Pancreas (tissue), 10 donors: Measurements from ENCODE around the gene POLR3F. TPM values are rescaled to one million over a fixed set of nuclear protein-coding genes. Genes with fewer than 3 reads are reported as not detected.
"Not testable (repeated sequence)": the region's sequence is repeated elsewhere in the genome, so short reads cannot be mapped to it uniquely, and the experiment has no call there.

ENCODE experiments used
- ATAC-seq, 4 donors: fragments of 200-7000 bp; cut with Tn5 transposase; one replicate each; pipeline versions ENCODE4 v1.8.0 to v1.9.1; 2020; ENCODE audit warnings: mild to moderate bottlenecking in 4 of 4, moderate library complexity in 4 of 4
- DNase-seq, 6 donors: peaks; one replicate each; pipeline ENCODE4 v3.0.0-alpha.2; 2020
- FAIRE-seq: peaks from 2 replicates; lab custom pipeline; 2012; peaks lifted over from hg19 to GRCh38; lab: Jason Lieb, UNC
- H3K27ac ChIP-seq, 4 donors: fragments of 200-600 bp; sonication (generic); 1 replicate in 3 of 4; 2 replicates in 1 of 4; pipeline versions ENCODE4 v1.5.0 to v1.8.0; 2020
- H3K27me3 ChIP-seq, 4 donors: fragments of 200-600 bp; one replicate each; pipeline ENCODE4 v1.8.0; 2021
- H3K36me3 ChIP-seq, 3 donors: fragments of 200-600 bp; sonication (generic) in 1 of 3; one replicate each; pipeline versions ENCODE4 v1.5.0 to v1.8.0; 2020 to 2021
- H3K4me1 ChIP-seq, 3 donors: fragments of 200-600 bp; one replicate each; pipeline ENCODE4 v1.8.0; 2021
- H3K4me3 ChIP-seq, 4 donors: fragments of 200-600 bp; sonication (generic) in 2 of 4; one replicate each; pipeline versions ENCODE4 v1.5.0 to v1.8.0; 2020 to 2021
- H3K9me3 ChIP-seq, 4 donors: fragments of 200-600 bp; one replicate each; pipeline ENCODE4 v1.8.0; 2021
- CTCF ChIP-seq, 4 donors: fragments of 200-600 bp; sonication (generic) in 3 of 4; IDR thresholded peaks; one replicate each; pipeline versions ENCODE4 v1.5.0 to v1.8.0; 2021; ENCODE audit warnings: antibody characterized with exemption in 4 of 4
- WGBS, 2 donors: extraction: QIAGEN DNeasy Blood & Tissue Kit; methylation state at CpG; one replicate each; pipeline ENCODE4 v1.1.7; 2013; 5-methylcytosine and 5-hydroxymethylcytosine counted together
- intact Hi-C, 3 donors: fragments of 100-400 bp; cut with DNase I; formaldehyde crosslinking; loops; one replicate each; pipeline versions ENCODE4 v1.11.1 to v1.14.2; 2022
- polyA plus RNA-seq, 2 donors: library from polyadenylated mRNA; stranded (reverse); fragments of 200-250 nt; gene quantifications; one replicate each; pipeline ENCODE4 v1.2.3, GENCODE V29; 2013
- total RNA-seq, 6 donors: library from RNA; stranded (reverse); fragmentation: NEBNext Ultra II Directional in 4 of 6; extraction: Animal tissue kit (Norgen Biotek cat#: 25700) in 4 of 6; gene quantifications; one replicate each; pipeline versions ENCODE4 v1.2.1 to v1.2.4, GENCODE V29; 2021 to 2023
- donor health status: healthy with polysubstance abuse.
- donor health status: DM: no; HTN: no; CAD: no; lungs with moderate emphysema.
- donor health status: DM: no; HTN: no; CAD: no.
- donor health status: control.
- donor health status: control.
- donor health status: Bipolar disorder and iron deficiency.
- donor health status: DM: yes; HTN: yes; CAD: no.
- donor health status: DM: no; HTN: no; CAD: no.
- donor health status: DM: no; HTN: no; CAD: no.
- donor health status: DM: yes; HTN: yes; CAD: no.

Gene POLR3F
- total and polyA plus RNA-seq, 8 donors, result 3.3 to 8.6 (median 4.0) TPM

- H3K36me3 ChIP-seq, result peaks cover 11 to 36% (median 12%) of the 10 kb centered on the region in 3 donors
- no peak for FAIRE-seq
- intact Hi-C loops, result no loop called here
- no peak for ATAC-seq
- H3K9me3 ChIP-seq, result no peaks in the 10 kb centered on the region
- no peak overlapping the region for H3K4me3 ChIP-seq
- H3K27me3 ChIP-seq, result no peaks in the 10 kb centered on the region
- peaks cover 5 to 27% (median 15%) of the 10 kb centered on the region in 3 donors for H3K4me1 ChIP-seq
- TF ChIP-seq CTCF (IDR thresholded peaks at IDR 0.05), result no peak
- no peak for DNase-seq
- 85 to 92% methylated on average over 7 of the region's 7 CpGs for WGBS, 2 donors
- H3K27ac ChIP-seq, result no peak overlapping the region
Observed at GRCh38 chr20:18513208-18513607, 46.0 kb downstream of the POLR3F start.

DNA sequence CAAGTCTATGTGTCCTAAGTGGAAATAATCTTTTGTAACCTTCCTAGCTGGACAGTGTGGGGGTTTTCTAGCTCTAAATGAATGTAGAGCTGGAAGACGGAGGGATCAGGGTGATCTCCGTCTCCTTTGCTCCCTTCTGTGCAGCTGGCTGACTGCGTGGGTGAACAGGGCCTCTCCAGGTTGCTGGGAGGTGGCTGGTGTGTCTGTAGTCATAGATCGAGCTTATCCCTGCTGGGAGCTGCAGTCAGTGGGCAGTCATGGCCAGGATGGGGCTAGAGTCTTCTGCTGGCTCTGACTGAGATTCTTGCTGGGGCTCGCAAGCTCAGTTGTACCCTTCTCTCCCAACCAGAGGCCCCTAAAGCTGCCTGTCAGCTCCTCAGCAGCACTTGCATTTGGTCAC lies 46.9 kb downstream of the POLR3F start:
- intact Hi-C loops, result no loop called here
- peak in 1 of 4 donors; percentile 25 for ATAC-seq
- Histone ChIP-seq H3K4me1 (peaks cover 5 to 21% (median 15%) of the 10 kb centered on the region in 3 donors), H3K27me3 (no peaks in the 10 kb centered on the region), H3K36me3 (peaks cover 11 to 36% (median 12%) of the 10 kb centered on the region in 3 donors), H3K27ac (no peak overlapping the region), H3K4me3 (no peak overlapping the region), H3K9me3 (no peaks in the 10 kb centered on the region)
- no peak for DNase-seq
- 73 to 79% methylated on average over 5 of the region's 5 CpGs for WGBS, 2 donors
- no peak for FAIRE-seq
- TF ChIP-seq CTCF (IDR thresholded peaks at IDR 0.05), result no peak

- intact Hi-C loops, result no loop called here
- Histone ChIP-seq H3K36me3 (peaks cover 11 to 28% (median 12%) of the 10 kb centered on the region in 3 donors), H3K4me3 (no peak overlapping the region), H3K9me3 (no peaks in the 10 kb centered on the region), H3K4me1 (peaks cover 5 to 15% (median 11%) of the 10 kb centered on the region in 3 donors), H3K27ac (no peak overlapping the region), H3K27me3 (no peaks in the 10 kb centered on the region)
- ATAC-seq (peak in 2 of 4 donors; percentile 45 to 46), DNase-seq (no peak), FAIRE-seq (no peak)
- no peak for TF ChIP-seq CTCF (IDR thresholded peaks at IDR 0.05)
Observed at GRCh38 chr20:18515973-18516372, 48.8 kb downstream of the POLR3F start.

GRCh38 chr20:18522066-18522465 lies 54.9 kb downstream of the POLR3F start:
- 90 to 92% methylated on average over 9 of the region's 9 CpGs for WGBS, 2 donors
- peaks cover 0 to 32% (median 12%) of the 10 kb centered on the region in 3 donors for H3K36me3 ChIP-seq

GRCh38 chr20:18523066-18523465 lies 55.9 kb downstream of the POLR3F start:
- FAIRE-seq, result no peak
- no peaks in the 10 kb centered on the region for H3K9me3 ChIP-seq
- no peak overlapping the region for H3K4me3 ChIP-seq
- DNase-seq, result no peak
- no peak overlapping the region for H3K27ac ChIP-seq
- H3K36me3 ChIP-seq, result peaks cover 0 to 42% (median 19%) of the 10 kb centered on the region in 3 donors
- WGBS, 2 donors, result 78 to 93% methylated on average over 2 of the region's 2 CpGs
- H3K4me1 ChIP-seq, result no peaks in the 10 kb centered on the region
- no peak for TF ChIP-seq CTCF (IDR thresholded peaks at IDR 0.05)
- ATAC-seq, result no peak
- H3K27me3 ChIP-seq, result no peaks in the 10 kb centered on the region
- intact Hi-C loops, result no loop called here

More at GRCh38 chr20:18522066-18522465, 54.9 kb downstream of the POLR3F start:
- H3K27ac ChIP-seq, H3K9me3 ChIP-seq, H3K4me1 ChIP-seq, ATAC-seq, intact Hi-C loops, FAIRE-seq, H3K27me3 ChIP-seq, DNase-seq, H3K4me3 ChIP-seq: not testable (repeated sequence)
